Lower leg skin (tissue), 4 donors: Measurements from ENCODE around the gene RAP1GAP2. TPM values are rescaled to one million over a fixed set of nuclear protein-coding genes. Genes with fewer than 3 reads are reported as not detected.

Source experiments
- DNase-seq, 2 donors: peaks; one replicate each; pipeline ENCODE4 v3.0.0-alpha.2; 2019; ENCODE audit warnings: low spot score in 2 of 2
- H3K4me3 ChIP-seq: fragments of 200-600 bp; sonication (generic); 2 replicates; pipeline ENCODE4 v1.5.1; 2017; ENCODE audit warnings: mild to moderate bottlenecking, low read depth; ENCODE audit not compliant: poor library complexity, severe bottlenecking
- POLR2A ChIP-seq, 2 donors: fragments of 450-650 bp; IDR thresholded peaks; one replicate each; pipeline ENCODE4 v1.6.1; 2016 to 2017; ENCODE audit warnings: antibody characterized with exemption in 2 of 2, mild to moderate bottlenecking in 1 of 2, moderate library complexity in 1 of 2
- WGBS, 2 donors: methylation state at CpG; one replicate each; pipeline ENCODE4 v1.1.5; 2018; 5-methylcytosine and 5-hydroxymethylcytosine counted together
- intact Hi-C: fragments of 100-400 bp; cut with DNase I; formaldehyde crosslinking; loops from one replicate; pipeline ENCODE4 v1.15.0; 2023; ENCODE audit warnings: low total_unique reads
- total RNA-seq, 4 donors: library from RNA; depleted of rRNA; stranded (reverse); fragments of >200 nt; gene quantifications; one replicate each; pipeline ENCODE4 v1.1.0, GENCODE V29; 2016
- TF ChIP-seq, protein P1 (sequence below), 3 donors: fragments of 450-650 bp; IDR thresholded peaks; one replicate each; pipeline ENCODE4 v1.5.1; 2016; ENCODE audit warnings: antibody characterized with exemption in 3 of 3, mild to moderate bottlenecking in 3 of 3, moderate library complexity in 2 of 3

The RAP1GAP2 gene
- total RNA-seq, 4 donors from 2014 or later = 9.2 to 15.3 (median 12.8) TPM

DNA sequence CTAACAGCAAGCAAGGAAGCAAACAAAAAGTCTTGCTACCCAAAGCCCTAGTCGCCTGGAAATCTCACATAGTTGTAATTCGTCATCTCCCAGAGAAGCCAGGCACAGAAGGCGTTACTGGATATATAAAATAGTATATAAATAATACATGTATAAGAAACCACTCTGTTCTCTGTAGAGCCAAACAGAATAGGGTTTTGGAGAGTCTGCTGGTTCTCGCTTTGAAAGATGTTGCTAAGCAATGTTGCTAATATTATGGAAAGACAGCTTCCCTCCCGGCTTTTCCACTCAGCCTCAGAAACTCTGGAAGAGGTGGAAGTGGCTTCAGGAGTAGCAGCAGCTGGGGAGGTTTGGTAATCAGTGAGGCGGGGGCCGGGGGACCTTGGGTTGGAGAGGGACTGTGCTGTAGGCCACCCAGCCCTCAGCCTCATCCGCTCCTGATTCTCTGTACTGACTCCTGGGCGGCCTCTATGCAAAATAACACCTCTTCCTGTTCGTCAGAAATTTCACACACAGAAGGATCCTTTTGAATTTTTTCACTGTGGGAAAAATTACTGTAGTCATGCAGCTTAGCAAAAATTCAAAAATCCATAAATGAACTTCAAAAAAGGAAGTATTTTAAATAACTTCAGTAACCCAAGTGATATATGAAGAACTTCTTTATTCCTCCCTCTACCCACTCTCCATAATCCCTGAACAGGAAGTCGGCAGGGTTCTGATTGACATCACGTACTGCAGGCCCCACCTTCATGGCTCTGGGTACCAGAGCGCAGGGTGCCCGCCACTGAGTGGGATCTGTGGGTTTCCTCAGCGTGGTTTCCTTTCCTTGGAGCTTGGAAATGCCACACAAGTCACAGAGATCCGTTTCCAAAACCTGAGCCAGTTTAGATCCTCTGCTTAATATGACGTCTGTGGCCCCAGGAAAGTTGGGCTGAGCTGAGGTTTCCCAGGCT is 51.4 kb downstream of the RAP1GAP2 start:
- no peak for DNase-seq
- 66 to 68% methylated on average over 17 of the region's 17 CpGs for WGBS, 2 donors
- H3K4me3 ChIP-seq = no peak overlapping the region
- intact Hi-C loops = no loop called here
- TF ChIP-seq, protein P1, sequence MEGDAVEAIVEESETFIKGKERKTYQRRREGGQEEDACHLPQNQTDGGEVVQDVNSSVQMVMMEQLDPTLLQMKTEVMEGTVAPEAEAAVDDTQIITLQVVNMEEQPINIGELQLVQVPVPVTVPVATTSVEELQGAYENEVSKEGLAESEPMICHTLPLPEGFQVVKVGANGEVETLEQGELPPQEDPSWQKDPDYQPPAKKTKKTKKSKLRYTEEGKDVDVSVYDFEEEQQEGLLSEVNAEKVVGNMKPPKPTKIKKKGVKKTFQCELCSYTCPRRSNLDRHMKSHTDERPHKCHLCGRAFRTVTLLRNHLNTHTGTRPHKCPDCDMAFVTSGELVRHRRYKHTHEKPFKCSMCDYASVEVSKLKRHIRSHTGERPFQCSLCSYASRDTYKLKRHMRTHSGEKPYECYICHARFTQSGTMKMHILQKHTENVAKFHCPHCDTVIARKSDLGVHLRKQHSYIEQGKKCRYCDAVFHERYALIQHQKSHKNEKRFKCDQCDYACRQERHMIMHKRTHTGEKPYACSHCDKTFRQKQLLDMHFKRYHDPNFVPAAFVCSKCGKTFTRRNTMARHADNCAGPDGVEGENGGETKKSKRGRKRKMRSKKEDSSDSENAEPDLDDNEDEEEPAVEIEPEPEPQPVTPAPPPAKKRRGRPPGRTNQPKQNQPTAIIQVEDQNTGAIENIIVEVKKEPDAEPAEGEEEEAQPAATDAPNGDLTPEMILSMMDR (IDR thresholded peaks at IDR 0.05) = no peak
- TF ChIP-seq POLR2A (IDR thresholded peaks at IDR 0.05) = no peak

GRCh38 chr17:2849327-2849670 is 53.1 kb downstream of the RAP1GAP2 start:
- TF ChIP-seq, protein P1 (IDR thresholded peaks at IDR 0.05) = no peak
- no peak for TF ChIP-seq POLR2A (IDR thresholded peaks at IDR 0.05)
- WGBS, 2 donors = 19 to 43% methylated on average over 7 to 12 of the region's 13 CpGs
- intact Hi-C loops = no loop called here
- DNase-seq = no peak
- no peak overlapping the region for H3K4me3 ChIP-seq

- DNase-seq = no peak
- WGBS, 2 donors = 63 to 66% methylated on average over 6 of the region's 6 CpGs
- no peak overlapping the region for H3K4me3 ChIP-seq
- TF ChIP-seq, protein P1 (IDR thresholded peaks at IDR 0.05) = no peak
- TF ChIP-seq POLR2A (IDR thresholded peaks at IDR 0.05) = no peak
- intact Hi-C loops = loop anchor here (10.0 kb wide), 1 partner anchor 154 kb away; no protein-coding TSS in a partner anchor
Measured at GRCh38 chr17:2850991-2851390, 54.8 kb downstream of the RAP1GAP2 start.

GRCh38 chr17:2851615-2852014 is 55.4 kb downstream of the RAP1GAP2 start:
- no peak for TF ChIP-seq POLR2A (IDR thresholded peaks at IDR 0.05)
- TF ChIP-seq, protein P1 (IDR thresholded peaks at IDR 0.05) = no peak

DNA sequence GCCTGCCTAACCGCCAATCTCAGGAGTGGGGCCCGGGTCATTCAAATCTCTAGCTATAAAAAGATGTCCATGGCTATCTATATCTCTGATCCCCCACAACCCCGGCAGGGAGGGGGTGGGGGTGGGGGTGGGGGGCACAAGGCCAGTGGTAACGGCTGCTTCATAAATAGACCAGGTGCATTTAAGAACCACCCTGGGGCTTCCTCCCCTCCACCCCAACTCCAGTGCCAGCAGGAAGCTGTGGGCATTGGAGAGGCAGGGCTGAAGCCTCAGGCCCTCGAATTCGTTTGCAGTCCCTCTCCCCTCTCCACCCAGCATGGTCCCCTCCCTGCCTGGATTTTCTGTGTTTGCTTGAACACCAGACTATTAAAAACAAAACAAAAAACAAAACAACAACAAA is 56.0 kb downstream of the RAP1GAP2 start:
- intact Hi-C loops = loop anchor here (10.0 kb wide), 1 partner anchor 153 kb away; no protein-coding TSS in a partner anchor
- 34 to 42% methylated on average over 6 of the region's 6 CpGs for WGBS, 2 donors
- H3K4me3 ChIP-seq = no peak overlapping the region
- TF ChIP-seq POLR2A (IDR thresholded peaks at IDR 0.05) = no peak
- no peak for DNase-seq

More at GRCh38 chr17:2851615-2852014, 55.4 kb downstream of the RAP1GAP2 start:
- no peak for DNase-seq
- H3K4me3 ChIP-seq = no peak overlapping the region
- WGBS, 2 donors = 72 to 84% methylated on average over 4 of the region's 4 CpGs
- intact Hi-C loops = loop anchor here (10.0 kb wide), 1 partner anchor 153 kb away; no protein-coding TSS in a partner anchor

GRCh38 chr17:2852729-2853282 is 56.6 kb downstream of the RAP1GAP2 start:
- intact Hi-C loops = loop anchor here (10.0 kb wide), 1 partner anchor 152 kb away; no protein-coding TSS in a partner anchor

More at GRCh38 chr17:2852729-2853282, 56.6 kb downstream of the RAP1GAP2 start:
- H3K4me3 ChIP-seq = peak overlapping the region; percentile 37
- DNase-seq = no peak
- TF ChIP-seq POLR2A (IDR thresholded peaks at IDR 0.05) = no peak
- TF ChIP-seq, protein P1 (IDR thresholded peaks at IDR 0.05) = no peak
- 17 to 25% methylated on average over 29 to 33 of the region's 55 CpGs for WGBS, 2 donors
